H1 (cell line): ENCODE results near the gene ZBP1. TPM values are rescaled to one million over a fixed set of nuclear protein-coding genes. Genes with fewer than 3 reads are reported as not detected.

Experiments
- CTCF ChIA-PET: fragments of 300-600 bp; sonication (Branson Sonifier 250); formaldehyde crosslinking; loops from one replicate; lab custom pipeline; 2021; ENCODE audit not compliant: partially characterized antibody; lab: Charles Lee
- POLR2A ChIA-PET: fragments of 300-600 bp; sonication (Branson Sonifier 250); formaldehyde crosslinking; loops from one replicate; lab custom pipeline; 2021; ENCODE audit warnings: inconsistent platforms; ENCODE audit not compliant: partially characterized antibody; lab: Charles Lee
- DNase-seq, 2 experiments: peaks; one replicate each; pipeline versions ENCODE4 v3.0.0 to v3.0.0-alpha.2; 2010 to 2022; ENCODE audit warnings: low spot score in 2 of 2, low read depth in 1 of 2, mixed read lengths in 1 of 2
- FAIRE-seq: peaks from 2 replicates; lab custom pipeline; 2011; peaks lifted over from hg19 to GRCh38; lab: Jason Lieb, UNC
- H2AFZ ChIP-seq: 2 replicates; pipeline ENCODE4 v1.8.1; 2012; ENCODE audit warnings: low read length, inconsistent platforms
- H2AK5ac ChIP-seq: 2 replicates; pipeline ENCODE4 v1.6.1; 2013; ENCODE audit warnings: low read depth, low read length
- H2BK120ac ChIP-seq: replicated peaks from 2 replicates; pipeline ENCODE3; 2013; ENCODE audit warnings: low read depth, low read length, inconsistent platforms
- H2BK12ac ChIP-seq: 2 replicates; pipeline ENCODE4 v1.6.1; 2013; ENCODE audit warnings: low read depth, low read length
- H2BK15ac ChIP-seq: 2 replicates; pipeline ENCODE4 v1.6.1; 2013; ENCODE audit warnings: low read length
- H2BK20ac ChIP-seq: 2 replicates; pipeline ENCODE4 v1.6.1; 2013; ENCODE audit warnings: low read length
- H2BK5ac ChIP-seq: 2 replicates; pipeline ENCODE4 v1.6.1; 2013; ENCODE audit warnings: low read depth, low read length
- H3K14ac ChIP-seq: 2 replicates; pipeline ENCODE4 v1.6.1; 2013; ENCODE audit warnings: inconsistent platforms; ENCODE audit not compliant: insufficient read length
- H3K18ac ChIP-seq: 2 replicates; pipeline ENCODE4 v1.6.1; 2013; ENCODE audit warnings: low read length; ENCODE audit errors: extremely low read depth
- H3K23ac ChIP-seq: 2 replicates; pipeline ENCODE4 v1.6.1; 2013; ENCODE audit warnings: inconsistent platforms; ENCODE audit not compliant: insufficient read length
- H3K23me2 ChIP-seq: 2 replicates; pipeline ENCODE4 v1.6.1; 2013; ENCODE audit warnings: low read depth, low read length
- H3K27ac ChIP-seq: 2 replicates; pipeline ENCODE4 v1.6.1; 2011; ENCODE audit warnings: low read depth, low read length, inconsistent platforms
- H3K27me3 ChIP-seq, 4 experiments: replicated peaks in 1 of 4; 1 replicate in 1 of 4; 2 replicates in 3 of 4; pipeline versions ENCODE4 v1.6.1 to v1.8.1; 2011 to 2013; ENCODE audit warnings: low read length in 3 of 4, mild to moderate bottlenecking in 3 of 4, inconsistent platforms in 2 of 4, mixed read lengths in 2 of 4, moderate library complexity in 1 of 4; ENCODE audit not compliant: control insufficient read depth in 3 of 4, insufficient read depth in 3 of 4; ENCODE audit errors: extremely low read depth in 1 of 4
- H3K36me3 ChIP-seq, 4 experiments: 2 replicates each; pipeline versions ENCODE4 v1.6.1 to v1.8.1; 2011 to 2013; ENCODE audit warnings: mild to moderate bottlenecking in 4 of 4, low read length in 3 of 4, moderate library complexity in 2 of 4, control low read depth in 1 of 4, inconsistent platforms in 1 of 4; ENCODE audit not compliant: insufficient read depth in 4 of 4, control insufficient read depth in 2 of 4
- H3K4ac ChIP-seq: replicated peaks from 2 replicates; pipeline ENCODE3; 2013; ENCODE audit warnings: low read length, low read depth, mixed read lengths, inconsistent platforms; ENCODE audit not compliant: insufficient read length
- H3K4me1 ChIP-seq, 4 experiments: replicated peaks in 1 of 4; 1 replicate in 1 of 4; 2 replicates in 3 of 4; pipeline versions ENCODE4 v1.6.1 to v1.8.1; 2011 to 2013; ENCODE audit warnings: low read length in 3 of 4, inconsistent platforms in 2 of 4, mixed read lengths in 1 of 4; ENCODE audit not compliant: insufficient read depth in 4 of 4, control insufficient read depth in 3 of 4
- H3K4me2 ChIP-seq, 2 experiments: 2 replicates each; pipeline versions ENCODE4 v1.6.1 to v1.8.1; 2011 to 2013; ENCODE audit warnings: low read depth in 2 of 2, low read length in 2 of 2, control low read depth in 1 of 2, inconsistent platforms in 1 of 2, mild to moderate bottlenecking in 1 of 2; ENCODE audit not compliant: insufficient read depth in 1 of 2
- H3K4me3 ChIP-seq, 4 experiments: fragments of 200-600, 300-600 bp in 1 of 4; sonication (generic), shearing (Covaris generic), sonication (Bioruptor Twin) in 1 of 4; 2 replicates each; pipeline versions ENCODE4 v1.5.1 to v1.8.1; 2011 to 2016; ENCODE audit warnings: low read length in 4 of 4, low read depth in 3 of 4, control low read depth in 2 of 4, inconsistent platforms in 2 of 4, mild to moderate bottlenecking in 2 of 4, mixed read lengths in 1 of 4, moderate library complexity in 1 of 4; ENCODE audit not compliant: insufficient read depth in 2 of 4; ENCODE audit errors: extremely low read depth in 1 of 4
- H3K56ac ChIP-seq: replicated peaks from 2 replicates; pipeline ENCODE3; 2013; ENCODE audit warnings: low read depth, mild to moderate bottlenecking, mixed read lengths, low read length, inconsistent platforms; ENCODE audit not compliant: insufficient read length
- H3K79me1 ChIP-seq: 2 replicates; pipeline ENCODE4 v1.6.1; 2013; ENCODE audit warnings: low read depth, low read length, control low read depth
- H3K79me2 ChIP-seq, 2 experiments: 2 replicates each; pipeline versions ENCODE4 v1.6.1 to v1.8.1; 2012 to 2013; ENCODE audit warnings: low read length in 2 of 2, mild to moderate bottlenecking in 2 of 2, inconsistent platforms in 1 of 2; ENCODE audit not compliant: insufficient read depth in 2 of 2, control insufficient read depth in 1 of 2
- H3K9ac ChIP-seq, 4 experiments: replicated peaks in 1 of 4; 1 replicate in 1 of 4; 2 replicates in 3 of 4; pipeline versions ENCODE4 v1.6.1 to v1.8.1; 2011 to 2013; ENCODE audit warnings: low read depth in 3 of 4, low read length in 3 of 4, control low read depth in 2 of 4, mild to moderate bottlenecking in 2 of 4, moderate library complexity in 2 of 4, inconsistent platforms in 1 of 4; ENCODE audit errors: extremely low read depth in 1 of 4
- H3K9me3 ChIP-seq, 2 experiments: 2 replicates each; pipeline versions ENCODE4 v1.6.1 to v1.8.1; 2012 to 2013; ENCODE audit warnings: mild to moderate bottlenecking in 2 of 2, moderate library complexity in 2 of 2, control low read depth in 1 of 2, inconsistent platforms in 1 of 2, low read depth in 1 of 2, low read length in 1 of 2, mixed read lengths in 1 of 2; ENCODE audit not compliant: insufficient read depth in 2 of 2
- H4K20me1 ChIP-seq, 2 experiments: replicated peaks in 1 of 2; 2 replicates each; pipeline versions ENCODE3 to v1.8.1; 2011 to 2013; ENCODE audit warnings: inconsistent platforms in 2 of 2, low read length in 2 of 2, mild to moderate bottlenecking in 1 of 2; ENCODE audit not compliant: insufficient read depth in 2 of 2, control insufficient read depth in 1 of 2
- H4K5ac ChIP-seq: 2 replicates; pipeline ENCODE4 v1.6.1; 2013; ENCODE audit warnings: low read length, low read depth, mixed read lengths, inconsistent platforms; ENCODE audit not compliant: insufficient read length
- H4K8ac ChIP-seq: 2 replicates; pipeline ENCODE4 v1.8.0; 2013; ENCODE audit warnings: mild to moderate bottlenecking, moderate library complexity, low read length, inconsistent platforms; ENCODE audit not compliant: insufficient read depth; ENCODE audit errors: extremely low read depth
- H4K91ac ChIP-seq: replicated peaks from 2 replicates; pipeline ENCODE3; 2013; ENCODE audit warnings: low read length, mixed read lengths, inconsistent platforms; ENCODE audit not compliant: insufficient read length
- CEBPB ChIP-seq: IDR thresholded peaks from 2 replicates; pipeline ENCODE4 v1.6.1; 2012; ENCODE audit warnings: low read depth, low read length
- CTCF ChIP-seq, 3 experiments: IDR thresholded peaks; 1 replicate in 2 of 3; 2 replicates in 1 of 3; pipeline versions ENCODE4 v1.5.1 to v1.6.1; 2011; ENCODE audit warnings: low read length in 3 of 3, mild to moderate bottlenecking in 3 of 3, inconsistent platforms in 2 of 3, low read depth in 1 of 3, moderate library complexity in 1 of 3; ENCODE audit not compliant: insufficient read depth in 1 of 3; ENCODE audit errors: control extremely low read depth in 1 of 3
- GTF2F1 ChIP-seq: IDR thresholded peaks from 2 replicates; pipeline ENCODE4 v1.6.1; 2012; ENCODE audit warnings: low read depth, low read length, improper control_type of control experiment, borderline replicate concordance
- JUN ChIP-seq: IDR thresholded peaks from 2 replicates; pipeline ENCODE4 v1.6.1; 2011; ENCODE audit warnings: low read depth, mild to moderate bottlenecking, improper control_type of control experiment, low read length
- JUND ChIP-seq: IDR thresholded peaks from 2 replicates; pipeline ENCODE4 v1.6.1; 2011; ENCODE audit warnings: mild to moderate bottlenecking, improper control_type of control experiment, low read length
- KDM1A ChIP-seq: fragments of 200-600, 300-600 bp; sonication (generic); IDR thresholded peaks from 2 replicates; pipeline ENCODE4 v1.7.1; 2016; ENCODE audit warnings: mild to moderate bottlenecking, low read length, borderline replicate concordance
- POU5F1 ChIP-seq: IDR thresholded peaks from 2 replicates; pipeline ENCODE4 v1.6.1; 2011; ENCODE audit warnings: low read depth, mild to moderate bottlenecking, low read length, moderate library complexity
- RFX5 ChIP-seq: IDR thresholded peaks from 2 replicates; pipeline ENCODE4 v1.6.1; 2011; ENCODE audit warnings: low read depth, low read length, improper control_type of control experiment, borderline replicate concordance
- SIN3A ChIP-seq, 2 experiments: IDR thresholded peaks in 1 of 2; conservative IDR thresholded peaks in 1 of 2; 2 replicates each; pipeline ENCODE4 v1.6.1; 2011 to 2012; ENCODE audit warnings: low read length in 2 of 2, improper control_type of control experiment in 1 of 2, low read depth in 1 of 2, mild to moderate bottlenecking in 1 of 2
- SIX5 ChIP-seq: IDR thresholded peaks from 2 replicates; pipeline ENCODE4 v1.6.1; 2011; ENCODE audit warnings: mild to moderate bottlenecking, low read depth, low read length
- TCF12 ChIP-seq: IDR thresholded peaks from 2 replicates; pipeline ENCODE4 v1.6.1; 2011; ENCODE audit warnings: low read depth, mild to moderate bottlenecking, low read length
- TEAD4 ChIP-seq: IDR thresholded peaks from 2 replicates; pipeline ENCODE4 v1.6.1; 2012; ENCODE audit warnings: low read depth, low read length, inconsistent platforms, mixed read lengths
- WGBS, 2 experiments: shearing (Covaris generic) in 1 of 2; methylation state at CpG; one replicate each; pipeline versions ENCODE4 v1.1.6 to v1.1.7; 2013 to 2015; ENCODE audit warnings: low lambda C conversion rate in 2 of 2, mixed read lengths in 2 of 2, inconsistent platforms in 1 of 2, low coverage in 1 of 2, missing lambda C conversion rate in 1 of 2; ENCODE audit not compliant: insufficient replicate concordance in 2 of 2, insufficient coverage in 1 of 2, insufficient read length in 1 of 2; ENCODE audit errors: extremely low coverage in 1 of 2, missing lambda C conversion rate in 1 of 2; 5-methylcytosine and 5-hydroxymethylcytosine counted together
- polyA plus RNA-seq, 7 experiments: library from polyadenylated mRNA; depleted of rRNA in 3 of 7; stranded (reverse) in 5 of 7; unstranded in 2 of 7; fragments of >200 nt in 5 of 7; fragments of 200-250 nt in 2 of 7; gene quantifications; 1 replicate in 5 of 7; 2 replicates in 1 of 7; 4 replicates in 1 of 7; pipeline versions ENCODE4 v1.2.1 to v1.2.3, GENCODE V29; 2011 to 2013; ENCODE audit warnings: missing spikeins in 2 of 7, mixed read lengths in 2 of 7
- total RNA-seq: library from RNA; stranded (reverse); fragmentation: NEBNext Ultra II Directional; extraction: Animal tissue kit (Norgen Biotek cat#: 25700); gene quantifications from 2 replicates; pipeline ENCODE4 v1.2.1, GENCODE V29; 2021

ZBP1 gene
- total and polyA plus RNA-seq, 2 of the 8 experiments (the other 6 are each of a cell fraction or from before 2014, with no cell fraction given), result not detected

- Histone ChIP-seq H2BK12ac (no peak overlapping the region), H3K9me3 (no peaks in the 10 kb centered on the region), H2BK120ac (no peak overlapping the region), H3K14ac (no peak overlapping the region), H3K9ac (no peak overlapping the region), H2AFZ (no peak overlapping the region), H3K4me3 (no peak overlapping the region), H3K27ac (no peak overlapping the region), H3K4me1 (no peaks in the 10 kb centered on the region; a peak in 1 of 7 replicates), H3K23ac (no peak overlapping the region), H3K4me2 (no peak overlapping the region), H3K23me2 (peaks cover 1% of the 10 kb centered on the region; the same call in 1 of the 2 replicates), H3K4ac (no peak overlapping the region), H3K36me3 (no peaks in the 10 kb centered on the region), H4K20me1 (no peaks in the 10 kb centered on the region), H2BK5ac (no peak overlapping the region), H3K79me1 (no peaks in the 10 kb centered on the region), H3K18ac (no peak overlapping the region), H2BK15ac (no peak overlapping the region), H3K79me2 (no peaks in the 10 kb centered on the region), H4K8ac (no peak overlapping the region), H3K27me3 (peaks cover 0 to 2% (median 0%) of the 10 kb centered on the region in 4 experiments; a peak in 2 of 7 replicates), H2BK20ac (no peak overlapping the region), H3K56ac (no peak overlapping the region), H4K5ac (no peak overlapping the region), H2AK5ac (no peak overlapping the region), H4K91ac (no peak overlapping the region)
- ChIA-PET POLR2A (no interaction called here), CTCF (interaction anchor here (0.6 to 2.9 kb wide), 6 partner anchors 11 to 66 kb away, joined by 4 to 10 read pairs (median 5); no protein-coding TSS in a partner anchor)
- WGBS, 2 experiments, result 92% methylated on average over 11 of the region's 11 CpGs; no CpG with 5 or more reads in 1 of the 2 experiments
- DNase-seq (no peak), FAIRE-seq (no peak)
- TF ChIP-seq CEBPB (no peak), SIN3A (conservative IDR thresholded peaks at IDR 0.05 in 1 of 2, IDR thresholded peaks at IDR 0.05 in 1 of 2; ENCODE audit: low read depth in 1 of 2, low read length in 2 of 2) (no peak), POU5F1 (no peak), TEAD4 (no peak), JUN (no peak), JUND (no peak), GTF2F1 (no peak), KDM1A (no peak), CTCF (IDR thresholded peaks at IDR 0.05; ENCODE audit: control extremely low read depth in 1 of 3, insufficient read depth in 1 of 3, low read depth in 1 of 3, low read length in 3 of 3) (no peak), RFX5 (no peak), SIX5 (no peak), TCF12 (no peak)
Measured at GRCh38 chr20:57579331-57579897, 40.8 kb downstream of the ZBP1 start.
